ENCODE measurements around the gene PLA2G4E. TPM values are rescaled to one million over a fixed set of nuclear protein-coding genes. Genes with fewer than 3 reads are reported as not detected.

The PLA2G4E gene
- total RNA-seq, 4 donors from 2014 or later: 0.08 to 0.67 TPM; not detected in 2

GRCh38 chr15:41972253-41973242, 48.3 kb downstream of the PLA2G4E start, which contains the start of gene EHD4:
TSS of gene EHD4 (minus strand) at chr15:41972557. CDS start at chr15:41972494, 63 bp downstream.
- Histone ChIP-seq H3K4me1 (peaks cover 0 to 38% (median 0%) of the 10 kb centered on the region in 3 donors), H3K36me3 (no peaks in the 10 kb centered on the region), H3K27me3 (peaks cover 8% of the 10 kb centered on the region), H3K9me3 (no peaks in the 10 kb centered on the region), H3K27ac (peak within 1 kb of the TSS; percentile 48 to 92 (median 88)), H3K4me3 (peak within 1 kb of the TSS; percentile 75 to 79)
- TF ChIP-seq EP300 (IDR thresholded peaks at IDR 0.05) (no peak), POLR2A (IDR thresholded peaks at IDR 0.05) (peak; percentile 82 to 83), POLR2AphosphoS5 (IDR thresholded peaks at IDR 0.05) (peak; percentile 74)
- TF ChIP-seq, protein P1, sequence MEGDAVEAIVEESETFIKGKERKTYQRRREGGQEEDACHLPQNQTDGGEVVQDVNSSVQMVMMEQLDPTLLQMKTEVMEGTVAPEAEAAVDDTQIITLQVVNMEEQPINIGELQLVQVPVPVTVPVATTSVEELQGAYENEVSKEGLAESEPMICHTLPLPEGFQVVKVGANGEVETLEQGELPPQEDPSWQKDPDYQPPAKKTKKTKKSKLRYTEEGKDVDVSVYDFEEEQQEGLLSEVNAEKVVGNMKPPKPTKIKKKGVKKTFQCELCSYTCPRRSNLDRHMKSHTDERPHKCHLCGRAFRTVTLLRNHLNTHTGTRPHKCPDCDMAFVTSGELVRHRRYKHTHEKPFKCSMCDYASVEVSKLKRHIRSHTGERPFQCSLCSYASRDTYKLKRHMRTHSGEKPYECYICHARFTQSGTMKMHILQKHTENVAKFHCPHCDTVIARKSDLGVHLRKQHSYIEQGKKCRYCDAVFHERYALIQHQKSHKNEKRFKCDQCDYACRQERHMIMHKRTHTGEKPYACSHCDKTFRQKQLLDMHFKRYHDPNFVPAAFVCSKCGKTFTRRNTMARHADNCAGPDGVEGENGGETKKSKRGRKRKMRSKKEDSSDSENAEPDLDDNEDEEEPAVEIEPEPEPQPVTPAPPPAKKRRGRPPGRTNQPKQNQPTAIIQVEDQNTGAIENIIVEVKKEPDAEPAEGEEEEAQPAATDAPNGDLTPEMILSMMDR (IDR thresholded peaks at IDR 0.05): peak in 3 of 4 experiments; percentile 16 to 50 (median 39)
- ATAC-seq: peak; percentile 97
- WGBS, 2 donors (ENCODE audit: low coverage in 1 of 2): 7 to 12% methylated on average over 12 to 21 of the region's 72 CpGs

- 0% methylated on average over 7 of the region's 46 CpGs; no CpG with 5 or more reads in 1 of the 2 donors for WGBS, 2 donors (ENCODE audit: low coverage in 1 of 2)
Observed at GRCh38 chr15:41971895-41972252, 49.0 kb downstream of the PLA2G4E start.

GRCh38 chr15:41971089-41971894, 49.5 kb downstream of the PLA2G4E start:
- H3K9me3 ChIP-seq: no peaks in the 10 kb centered on the region
- peak; percentile 28 for ATAC-seq
- TF ChIP-seq POLR2AphosphoS5 (IDR thresholded peaks at IDR 0.05) (peak; percentile 52), POLR2A (IDR thresholded peaks at IDR 0.05) (peak; percentile 37 to 38), EP300 (IDR thresholded peaks at IDR 0.05) (no peak)
- TF ChIP-seq, protein P1 (IDR thresholded peaks at IDR 0.05): peak in 2 of 4 experiments; percentile 19 to 30
- peak overlapping the region; percentile 75 to 79 for H3K4me3 ChIP-seq
- WGBS, 2 donors (ENCODE audit: low coverage in 1 of 2): 10 to 13% methylated on average over 12 to 15 of the region's 16 CpGs
- H3K27me3 ChIP-seq: no peaks in the 10 kb centered on the region
- H3K36me3 ChIP-seq: no peaks in the 10 kb centered on the region
- H3K27ac ChIP-seq: peak overlapping the region; percentile 48 to 92 (median 88)
- peaks cover 0 to 51% (median 0%) of the 10 kb centered on the region in 3 donors for H3K4me1 ChIP-seq

More at GRCh38 chr15:41971895-41972252, 49.0 kb downstream of the PLA2G4E start:
- Histone ChIP-seq H3K36me3 (no peaks in the 10 kb centered on the region), H3K9me3 (no peaks in the 10 kb centered on the region), H3K4me3 (peak overlapping the region; percentile 75 to 79), H3K27me3 (peaks cover 5% of the 10 kb centered on the region), H3K27ac (peak overlapping the region; percentile 48 to 92 (median 88)), H3K4me1 (peaks cover 0 to 45% (median 0%) of the 10 kb centered on the region in 3 donors)
- ATAC-seq: peak; percentile 23
- no peak for TF ChIP-seq POLR2AphosphoS5 (IDR thresholded peaks at IDR 0.05)
- no peak for TF ChIP-seq POLR2A (IDR thresholded peaks at IDR 0.05)
- TF ChIP-seq EP300 (IDR thresholded peaks at IDR 0.05): no peak
- TF ChIP-seq, protein P1 (IDR thresholded peaks at IDR 0.05): no peak

GRCh38 chr15:41970456-41970855, 50.4 kb downstream of the PLA2G4E start:
- TF ChIP-seq EP300 (IDR thresholded peaks at IDR 0.05) (no peak), POLR2A (IDR thresholded peaks at IDR 0.05) (no peak), POLR2AphosphoS5 (IDR thresholded peaks at IDR 0.05) (no peak)
- TF ChIP-seq, protein P1 (IDR thresholded peaks at IDR 0.05): no peak
- no peaks in the 10 kb centered on the region for H3K36me3 ChIP-seq
- no peak for ATAC-seq

More at GRCh38 chr15:41970456-41970855, 50.4 kb downstream of the PLA2G4E start:
- Histone ChIP-seq H3K27me3 (no peaks in the 10 kb centered on the region), H3K9me3 (no peaks in the 10 kb centered on the region), H3K27ac (peak overlapping the region in 3 of 4 donors; percentile 84 to 92 (median 91)), H3K4me3 (peak overlapping the region in 1 of 2 donors; percentile 75), H3K4me1 (peaks cover 0 to 59% (median 0%) of the 10 kb centered on the region in 3 donors)
- WGBS, 2 donors (ENCODE audit: low coverage in 1 of 2): 91 to 100% methylated on average over 1 of the region's 1 CpG
